HCT116 (cell line): Measurements from ENCODE around the gene DR1. TPM values are rescaled to one million over a fixed set of nuclear protein-coding genes. Genes with fewer than 3 reads are reported as not detected.

Experiments
- ATAC-seq: fragments of 200-7000 bp; cut with Tn5 transposase; 2 replicates; pipeline ENCODE4 v1.9.1; 2020; ENCODE audit warnings: mild to moderate bottlenecking, moderate library complexity
- BruUV-seq: library from RNA; stranded (reverse); fragments of 400-500 nt; replicated peaks from 2 replicates; lab custom pipeline; 2021; lab: Mats Ljungman, UMichigan
- CTCF ChIA-PET: fragments of 300-600 bp; sonication (Branson Sonifier 250); formaldehyde crosslinking; loops from one replicate; lab custom pipeline; 2021; ENCODE audit warnings: antibody characterized with exemption; lab: Charles Lee
- POLR2A ChIA-PET: fragments of 300-600, 350-600 bp; sonication (Branson Sonifier 250); formaldehyde crosslinking; loops from one replicate; lab custom pipeline; 2021; ENCODE audit warnings: antibody characterized with exemption; lab: Charles Lee
- RAD21 ChIA-PET, 2 experiments: fragments of 300-600 bp; sonication (Branson Sonifier 250); formaldehyde crosslinking; loops; one replicate each; lab custom pipeline; 2023; ENCODE audit warnings: low total read pairs in 2 of 2; ENCODE audit not compliant: uncharacterized antibody in 2 of 2, unreplicated experiment in 2 of 2, low non-redundant PET in 1 of 2; lab: Charles Lee
- DNase-seq: peaks from one replicate; pipeline ENCODE4 v3.0.0-alpha.2; 2010; ENCODE audit warnings: low read depth, low spot score
- H2AFZ ChIP-seq: fragments of 200-600 bp; shearing (Covaris generic), sonication (generic); 2 replicates; pipeline ENCODE4 v1.6.1; 2017; ENCODE audit warnings: low read depth, mixed run types, mixed read lengths, antibody characterized with exemption, low read length; ENCODE audit not compliant: poor library complexity, severe bottlenecking
- H3K27ac ChIP-seq: 2 replicates; pipeline ENCODE4 v1.5.1; 2012; ENCODE audit warnings: low read depth, low read length
- H3K27me3 ChIP-seq: fragments of 200-600 bp; sonication (generic); 2 replicates; pipeline ENCODE4 v1.6.1; 2016; ENCODE audit warnings: mixed run types, low read length, mixed read lengths; ENCODE audit not compliant: insufficient read depth
- H3K36me3 ChIP-seq, 2 experiments: fragments of 200-500 bp in 1 of 2; fragments of 200-600 bp in 1 of 2; sonication (Bioruptor generic) in 1 of 2; sonication (generic) in 1 of 2; 2 replicates each; pipeline versions ENCODE4 v1.5.1 to v1.6.1; 2014 to 2016; ENCODE audit warnings: low read length in 2 of 2, inconsistent platforms in 1 of 2, mixed read lengths in 1 of 2, mixed run types in 1 of 2; ENCODE audit not compliant: insufficient read depth in 2 of 2, control insufficient read depth in 1 of 2
- H3K4me1 ChIP-seq, 2 experiments: fragments of 200-600 bp in 1 of 2; sonication (generic) in 1 of 2; 2 replicates each; pipeline versions ENCODE4 v1.5.1 to v1.6.1; 2012 to 2017; ENCODE audit warnings: low read length in 2 of 2, inconsistent platforms in 1 of 2, mild to moderate bottlenecking in 1 of 2, mixed read lengths in 1 of 2, mixed run types in 1 of 2, moderate library complexity in 1 of 2; ENCODE audit not compliant: insufficient read depth in 2 of 2, control insufficient read depth in 1 of 2
- H3K4me2 ChIP-seq: fragments of 200-600 bp; sonication (generic); 2 replicates; pipeline ENCODE4 v1.6.1; 2017; ENCODE audit warnings: mixed run types, low read length, mixed read lengths
- H3K4me3 ChIP-seq, 2 experiments: fragments of 200-600 bp in 1 of 2; sonication (generic) in 1 of 2; replicated peaks in 1 of 2; 2 replicates each; pipeline ENCODE4 v1.5.1; 2011 to 2016; ENCODE audit warnings: low read length in 2 of 2, control low read depth in 1 of 2, low read depth in 1 of 2, mild to moderate bottlenecking in 1 of 2, mixed read lengths in 1 of 2, mixed run types in 1 of 2
- H3K79me2 ChIP-seq: fragments of 200-600 bp; sonication (generic); 2 replicates; pipeline ENCODE4 v1.6.1; 2017; ENCODE audit warnings: mild to moderate bottlenecking, mixed run types, low read length, moderate library complexity, mixed read lengths; ENCODE audit not compliant: insufficient read depth
- H3K9ac ChIP-seq: fragments of 200-600 bp; sonication (generic); 2 replicates; pipeline ENCODE4 v1.6.1; 2016; ENCODE audit warnings: low read length, mixed read lengths
- H3K9me2 ChIP-seq: fragments of 200-600 bp; sonication (generic), shearing (Covaris generic); 2 replicates; pipeline ENCODE4 v1.6.1; 2017; ENCODE audit warnings: mixed run types, mild to moderate bottlenecking, moderate library complexity; ENCODE audit not compliant: insufficient read depth
- H3K9me3 ChIP-seq, 2 experiments: fragments of 200-500 bp in 1 of 2; fragments of 200-600 bp in 1 of 2; sonication (Bioruptor generic) in 1 of 2; sonication (generic) in 1 of 2; 2 replicates each; pipeline ENCODE4 v1.6.1; 2014 to 2017; ENCODE audit warnings: low read length in 2 of 2, mixed read lengths in 2 of 2, inconsistent platforms in 1 of 2, low read depth in 1 of 2, mild to moderate bottlenecking in 1 of 2, mixed run types in 1 of 2, moderate library complexity in 1 of 2; ENCODE audit not compliant: control insufficient read depth in 1 of 2, insufficient read depth in 1 of 2
- H4K20me1 ChIP-seq: fragments of 200-600 bp; sonication (generic), shearing (Covaris generic); 2 replicates; pipeline ENCODE4 v1.6.1; 2017; ENCODE audit warnings: mixed run types, mild to moderate bottlenecking, moderate library complexity; ENCODE audit not compliant: insufficient read depth
- CEBPB ChIP-seq: IDR thresholded peaks from 2 replicates; pipeline ENCODE4 v1.6.1; 2012; ENCODE audit warnings: low read depth
- EGR1 ChIP-seq: IDR thresholded peaks from 2 replicates; pipeline ENCODE4 v1.6.1; 2012; ENCODE audit warnings: low read depth
- EZH2 ChIP-seq: fragments of 200-600 bp; sonication (generic); IDR thresholded peaks from 2 replicates; pipeline ENCODE4 v1.6.1; 2017; ENCODE audit warnings: antibody characterized with exemption, mixed run types
- EZH2phosphoT487 ChIP-seq: fragments of 200-600 bp; IDR thresholded peaks from 2 replicates; pipeline ENCODE4 v1.6.1; 2018; ENCODE audit warnings: antibody characterized with exemption, borderline replicate concordance
- FOSL1 ChIP-seq: IDR thresholded peaks from 2 replicates; pipeline ENCODE4 v1.6.1; 2012; ENCODE audit warnings: low read depth
- JUND ChIP-seq: IDR thresholded peaks from 2 replicates; pipeline ENCODE4 v1.6.1; 2012
- POLR2A ChIP-seq: IDR thresholded peaks from 2 replicates; pipeline ENCODE4 v1.7.0; 2011; ENCODE audit warnings: borderline replicate concordance; ENCODE audit not compliant: insufficient read depth, insufficient read length; ENCODE audit errors: extremely low read depth
- RAD21 ChIP-seq: IDR thresholded peaks from 2 replicates; pipeline ENCODE4 v1.6.1; 2012; ENCODE audit warnings: low read depth, mild to moderate bottlenecking
- SIN3A ChIP-seq: IDR thresholded peaks from 2 replicates; pipeline ENCODE4 v1.6.1; 2012; ENCODE audit warnings: low read depth
- SP1 ChIP-seq: IDR thresholded peaks from 2 replicates; pipeline ENCODE4 v1.6.1; 2012; ENCODE audit warnings: low read depth
- SRF ChIP-seq: IDR thresholded peaks from 2 replicates; pipeline ENCODE4 v1.6.1; 2012; ENCODE audit warnings: low read depth
- TCF7L2 ChIP-seq: IDR thresholded peaks from 2 replicates; pipeline ENCODE4 v1.7.0; 2011; ENCODE audit warnings: borderline replicate concordance, inconsistent platforms; ENCODE audit not compliant: insufficient read depth, insufficient read length; ENCODE audit errors: extremely low read depth
- YY1 ChIP-seq: IDR thresholded peaks from 2 replicates; pipeline ENCODE4 v1.6.1; 2011; ENCODE audit warnings: low read length, low read depth, moderate library complexity, mild to moderate bottlenecking; ENCODE audit not compliant: insufficient replicate concordance; ENCODE audit errors: extremely low read depth
- ZFX ChIP-seq: fragments of 450-650 bp; IDR thresholded peaks from 2 replicates; pipeline ENCODE4 v1.6.1; 2017
- ZNF274 ChIP-seq: fragments of 200-500 bp; sonication (Bioruptor generic); IDR thresholded peaks from 2 replicates; pipeline ENCODE4 v1.6.1; 2014; ENCODE audit warnings: mild to moderate bottlenecking, low read depth, low read length, inconsistent platforms
- intact Hi-C: fragments of 100-400 bp; cut with micrococcal nuclease; formaldehyde crosslinking; loops from 2 replicates; pipeline ENCODE4 v1.10.0; 2022
- total RNA-seq: library from RNA; stranded (reverse); gene quantifications from one replicate; pipeline ENCODE4 v1.2.1, GENCODE V29; 2021; ENCODE audit not compliant: unreplicated experiment
- TF ChIP-seq, protein P1 (sequence below), 3 experiments: fragments of 200-600 bp in 1 of 3; sonication (generic) in 1 of 3; IDR thresholded peaks in 2 of 3; conservative IDR thresholded peaks in 1 of 3; 2 replicates each; pipeline ENCODE4 v1.5.1; 2012 to 2017; ENCODE audit warnings: low read depth in 2 of 3, low read length in 2 of 3, antibody characterized with exemption in 1 of 3, borderline replicate concordance in 1 of 3, control low read depth in 1 of 3, mild to moderate bottlenecking in 1 of 3, mixed read lengths in 1 of 3, mixed run types in 1 of 3, moderate library complexity in 1 of 3; ENCODE audit not compliant: insufficient read depth in 1 of 3
- TF ChIP-seq, protein P2 (sequence below): IDR thresholded peaks from 2 replicates; pipeline ENCODE4 v1.6.1; 2012
- TF ChIP-seq, protein P3 (sequence below): IDR thresholded peaks from 2 replicates; pipeline ENCODE4 v1.6.1; 2012
- TF ChIP-seq, protein P4 (sequence below): IDR thresholded peaks from 2 replicates; pipeline ENCODE4 v1.6.1; 2012; ENCODE audit warnings: low read depth
- TF ChIP-seq, protein P5 (sequence below): IDR thresholded peaks from 2 replicates; pipeline ENCODE4 v1.6.1; 2011; ENCODE audit warnings: mild to moderate bottlenecking, low read length, moderate library complexity; ENCODE audit not compliant: insufficient replicate concordance; ENCODE audit errors: extremely low read depth

Gene DR1
- total RNA-seq, 1 experiment from 2014 or later, result 73.8 TPM

DNA sequence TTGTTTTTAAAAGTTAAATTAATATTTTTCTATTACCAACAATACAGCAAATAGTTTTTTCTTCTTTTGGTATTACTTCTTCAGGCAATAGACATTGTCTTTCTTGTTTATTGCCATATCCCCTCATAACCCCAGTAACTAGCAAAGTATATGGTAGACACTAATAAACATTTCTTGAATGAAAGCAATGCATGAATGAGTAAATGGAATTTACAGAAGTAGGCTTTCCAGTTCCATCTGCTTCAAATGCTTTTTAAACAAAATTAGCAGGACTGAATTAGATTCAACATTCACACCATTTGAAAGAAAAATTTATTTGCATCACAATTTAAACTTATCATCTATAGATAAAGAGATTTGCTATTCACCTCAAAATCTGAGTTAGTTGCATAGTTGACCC is 5.6 kb upstream of the DR1 start:
- ChIA-PET RAD21 (no interaction called here), CTCF (no interaction called here), POLR2A (no interaction called here)
- no peak overlapping the region for H3K4me2 ChIP-seq
- no peaks in the 10 kb centered on the region for H3K36me3 ChIP-seq
- intact Hi-C loops, result no loop called here
- no peaks in the 10 kb centered on the region for H3K9me3 ChIP-seq
- ATAC-seq (no peak), DNase-seq (no peak)
- H4K20me1 ChIP-seq, result no peaks in the 10 kb centered on the region
- H3K79me2 ChIP-seq, result peaks cover 19% of the 10 kb centered on the region
- H3K27me3 ChIP-seq, result no peaks in the 10 kb centered on the region
- H3K4me3 ChIP-seq, result no peak overlapping the region
- no TSS peak for BruUV-seq
- no peaks in the 10 kb centered on the region for H3K9me2 ChIP-seq
- peaks cover 10 to 39% of the 10 kb centered on the region in 2 experiments for H3K4me1 ChIP-seq
- no peak overlapping the region for H3K9ac ChIP-seq
- no peak overlapping the region for H3K27ac ChIP-seq
- no peak overlapping the region for H2AFZ ChIP-seq
- TF ChIP-seq, protein P1, sequence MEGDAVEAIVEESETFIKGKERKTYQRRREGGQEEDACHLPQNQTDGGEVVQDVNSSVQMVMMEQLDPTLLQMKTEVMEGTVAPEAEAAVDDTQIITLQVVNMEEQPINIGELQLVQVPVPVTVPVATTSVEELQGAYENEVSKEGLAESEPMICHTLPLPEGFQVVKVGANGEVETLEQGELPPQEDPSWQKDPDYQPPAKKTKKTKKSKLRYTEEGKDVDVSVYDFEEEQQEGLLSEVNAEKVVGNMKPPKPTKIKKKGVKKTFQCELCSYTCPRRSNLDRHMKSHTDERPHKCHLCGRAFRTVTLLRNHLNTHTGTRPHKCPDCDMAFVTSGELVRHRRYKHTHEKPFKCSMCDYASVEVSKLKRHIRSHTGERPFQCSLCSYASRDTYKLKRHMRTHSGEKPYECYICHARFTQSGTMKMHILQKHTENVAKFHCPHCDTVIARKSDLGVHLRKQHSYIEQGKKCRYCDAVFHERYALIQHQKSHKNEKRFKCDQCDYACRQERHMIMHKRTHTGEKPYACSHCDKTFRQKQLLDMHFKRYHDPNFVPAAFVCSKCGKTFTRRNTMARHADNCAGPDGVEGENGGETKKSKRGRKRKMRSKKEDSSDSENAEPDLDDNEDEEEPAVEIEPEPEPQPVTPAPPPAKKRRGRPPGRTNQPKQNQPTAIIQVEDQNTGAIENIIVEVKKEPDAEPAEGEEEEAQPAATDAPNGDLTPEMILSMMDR (IDR thresholded peaks at IDR 0.05 in 2 of 3, conservative IDR thresholded peaks at IDR 0.05 in 1 of 3; ENCODE audit: borderline replicate concordance in 1 of 3, insufficient read depth in 1 of 3, low read depth in 2 of 3, low read length in 2 of 3), result no peak
- TF ChIP-seq JUND, result no peak
- TF ChIP-seq TCF7L2, result no peak
- no peak for TF ChIP-seq SIN3A
- TF ChIP-seq, protein P2, sequence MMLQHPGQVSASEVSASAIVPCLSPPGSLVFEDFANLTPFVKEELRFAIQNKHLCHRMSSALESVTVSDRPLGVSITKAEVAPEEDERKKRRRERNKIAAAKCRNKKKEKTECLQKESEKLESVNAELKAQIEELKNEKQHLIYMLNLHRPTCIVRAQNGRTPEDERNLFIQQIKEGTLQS, result no peak
- no peak for TF ChIP-seq POLR2A
- no peak for TF ChIP-seq FOSL1
- no peak for TF ChIP-seq CEBPB
- TF ChIP-seq EZH2phosphoT487, result no peak
- TF ChIP-seq YY1, result no peak
- TF ChIP-seq, protein P3, sequence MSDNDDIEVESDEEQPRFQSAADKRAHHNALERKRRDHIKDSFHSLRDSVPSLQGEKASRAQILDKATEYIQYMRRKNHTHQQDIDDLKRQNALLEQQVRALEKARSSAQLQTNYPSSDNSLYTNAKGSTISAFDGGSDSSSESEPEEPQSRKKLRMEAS, result no peak
- TF ChIP-seq, protein P4, sequence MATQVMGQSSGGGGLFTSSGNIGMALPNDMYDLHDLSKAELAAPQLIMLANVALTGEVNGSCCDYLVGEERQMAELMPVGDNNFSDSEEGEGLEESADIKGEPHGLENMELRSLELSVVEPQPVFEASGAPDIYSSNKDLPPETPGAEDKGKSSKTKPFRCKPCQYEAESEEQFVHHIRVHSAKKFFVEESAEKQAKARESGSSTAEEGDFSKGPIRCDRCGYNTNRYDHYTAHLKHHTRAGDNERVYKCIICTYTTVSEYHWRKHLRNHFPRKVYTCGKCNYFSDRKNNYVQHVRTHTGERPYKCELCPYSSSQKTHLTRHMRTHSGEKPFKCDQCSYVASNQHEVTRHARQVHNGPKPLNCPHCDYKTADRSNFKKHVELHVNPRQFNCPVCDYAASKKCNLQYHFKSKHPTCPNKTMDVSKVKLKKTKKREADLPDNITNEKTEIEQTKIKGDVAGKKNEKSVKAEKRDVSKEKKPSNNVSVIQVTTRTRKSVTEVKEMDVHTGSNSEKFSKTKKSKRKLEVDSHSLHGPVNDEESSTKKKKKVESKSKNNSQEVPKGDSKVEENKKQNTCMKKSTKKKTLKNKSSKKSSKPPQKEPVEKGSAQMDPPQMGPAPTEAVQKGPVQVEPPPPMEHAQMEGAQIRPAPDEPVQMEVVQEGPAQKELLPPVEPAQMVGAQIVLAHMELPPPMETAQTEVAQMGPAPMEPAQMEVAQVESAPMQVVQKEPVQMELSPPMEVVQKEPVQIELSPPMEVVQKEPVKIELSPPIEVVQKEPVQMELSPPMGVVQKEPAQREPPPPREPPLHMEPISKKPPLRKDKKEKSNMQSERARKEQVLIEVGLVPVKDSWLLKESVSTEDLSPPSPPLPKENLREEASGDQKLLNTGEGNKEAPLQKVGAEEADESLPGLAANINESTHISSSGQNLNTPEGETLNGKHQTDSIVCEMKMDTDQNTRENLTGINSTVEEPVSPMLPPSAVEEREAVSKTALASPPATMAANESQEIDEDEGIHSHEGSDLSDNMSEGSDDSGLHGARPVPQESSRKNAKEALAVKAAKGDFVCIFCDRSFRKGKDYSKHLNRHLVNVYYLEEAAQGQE, result no peak
- no peak for TF ChIP-seq ZNF274
- no peak for TF ChIP-seq SRF
- no peak for TF ChIP-seq ZFX
- TF ChIP-seq EZH2, result no peak
- no peak for TF ChIP-seq EGR1
- TF ChIP-seq RAD21, result no peak
- TF ChIP-seq SP1, result no peak
- TF ChIP-seq, protein P5, sequence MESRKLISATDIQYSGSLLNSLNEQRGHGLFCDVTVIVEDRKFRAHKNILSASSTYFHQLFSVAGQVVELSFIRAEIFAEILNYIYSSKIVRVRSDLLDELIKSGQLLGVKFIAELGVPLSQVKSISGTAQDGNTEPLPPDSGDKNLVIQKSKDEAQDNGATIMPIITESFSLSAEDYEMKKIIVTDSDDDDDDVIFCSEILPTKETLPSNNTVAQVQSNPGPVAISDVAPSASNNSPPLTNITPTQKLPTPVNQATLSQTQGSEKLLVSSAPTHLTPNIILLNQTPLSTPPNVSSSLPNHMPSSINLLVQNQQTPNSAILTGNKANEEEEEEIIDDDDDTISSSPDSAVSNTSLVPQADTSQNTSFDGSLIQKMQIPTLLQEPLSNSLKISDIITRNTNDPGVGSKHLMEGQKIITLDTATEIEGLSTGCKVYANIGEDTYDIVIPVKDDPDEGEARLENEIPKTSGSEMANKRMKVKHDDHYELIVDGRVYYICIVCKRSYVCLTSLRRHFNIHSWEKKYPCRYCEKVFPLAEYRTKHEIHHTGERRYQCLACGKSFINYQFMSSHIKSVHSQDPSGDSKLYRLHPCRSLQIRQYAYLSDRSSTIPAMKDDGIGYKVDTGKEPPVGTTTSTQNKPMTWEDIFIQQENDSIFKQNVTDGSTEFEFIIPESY, result no peak
